HepG2 (cell line): ENCODE data around the gene FAM89B. TPM values are rescaled to one million over a fixed set of nuclear protein-coding genes. Genes with fewer than 3 reads are reported as not detected.

Source experiments
- ATAC-seq: fragments of 200-7000 bp; cut with Tn5 transposase; 3 replicates; pipeline ENCODE4 v1.9.1; 2020; ENCODE audit warnings: mild to moderate bottlenecking, moderate library complexity
- BruUV-seq: library from RNA; stranded (reverse); fragments of 400-500 nt; replicated peaks from 2 replicates; lab custom pipeline; 2021; lab: Mats Ljungman, UMichigan
- CTCF ChIA-PET: fragments of 300-600 bp; formaldehyde crosslinking; extraction: SDS; loops from one replicate; lab custom pipeline; 2021; ENCODE audit warnings: low total read pairs, inconsistent platforms, low intra/inter-chr PET ratio; lab: Yijun Ruan, JAX
- POLR2A ChIA-PET: fragments of 350-600 bp; sonication (Branson Sonifier 250); formaldehyde crosslinking; loops from one replicate; lab custom pipeline; 2020; ENCODE audit warnings: antibody characterized with exemption, inconsistent platforms; lab: Yijun Ruan, JAX
- DNase-seq: peaks from one replicate; pipeline ENCODE4 v3.0.0-alpha.2; 2015; ENCODE audit warnings: low spot score
- FAIRE-seq: peaks from 3 replicates; lab custom pipeline; 2011; peaks lifted over from hg19 to GRCh38; lab: Jason Lieb, UNC
- H2AFZ ChIP-seq: one replicate; pipeline ENCODE4 v1.6.1; 2011; ENCODE audit warnings: low read length, inconsistent platforms
- H3K27ac ChIP-seq: fragments of 300-600 bp; 3 replicates; pipeline ENCODE4 v1.8.0; 2011; ENCODE audit warnings: mixed run types, mild to moderate bottlenecking, mixed read lengths, low read length, inconsistent platforms; ENCODE audit not compliant: insufficient read depth; ENCODE audit errors: extremely low read length
- H3K27me3 ChIP-seq, 2 experiments: fragments of 200-600 bp in 1 of 2; 2 replicates in 1 of 2; 3 replicates in 1 of 2; pipeline versions ENCODE4 v1.6.0 to v1.8.0; 2011; ENCODE audit warnings: low read length in 2 of 2, mild to moderate bottlenecking in 2 of 2, moderate library complexity in 2 of 2, inconsistent platforms in 1 of 2; ENCODE audit not compliant: insufficient read depth in 2 of 2, control insufficient read depth in 1 of 2
- H3K36me3 ChIP-seq, 2 experiments: fragments of 200-600 bp in 1 of 2; replicated peaks in 1 of 2; 2 replicates in 1 of 2; 3 replicates in 1 of 2; pipeline versions ENCODE4 v1.5.1 to v1.8.0; 2011; ENCODE audit warnings: low read length in 2 of 2, inconsistent platforms in 1 of 2; ENCODE audit not compliant: insufficient read depth in 2 of 2, control insufficient read depth in 1 of 2
- H3K4me1 ChIP-seq: 2 replicates; pipeline ENCODE4 v1.5.1; 2012; ENCODE audit warnings: low read length, inconsistent platforms; ENCODE audit not compliant: insufficient read depth
- H3K4me2 ChIP-seq: 2 replicates; pipeline ENCODE4 v1.6.0; 2011; ENCODE audit warnings: low read depth, low read length, inconsistent platforms
- H3K4me3 ChIP-seq, 3 experiments: fragments of 200-600 bp in 1 of 3; sonication (generic), shearing (Covaris generic) in 1 of 3; replicated peaks in 1 of 3; 2 replicates each; pipeline ENCODE4 v1.5.1; 2011 to 2016; ENCODE audit warnings: low read length in 3 of 3, inconsistent platforms in 2 of 3, low read depth in 2 of 3, mild to moderate bottlenecking in 2 of 3, control low read depth in 1 of 3, mixed read lengths in 1 of 3; ENCODE audit not compliant: insufficient read depth in 1 of 3
- H3K79me2 ChIP-seq: one replicate; pipeline ENCODE4 v1.6.1; 2011; ENCODE audit warnings: low read length, inconsistent platforms; ENCODE audit not compliant: insufficient read depth
- H3K9ac ChIP-seq: 2 replicates; pipeline ENCODE4 v1.6.0; 2011; ENCODE audit warnings: mild to moderate bottlenecking, low read depth, low read length, inconsistent platforms; ENCODE audit not compliant: insufficient read depth
- H3K9me3 ChIP-seq: 2 replicates; pipeline ENCODE4 v1.5.1; 2012; ENCODE audit warnings: mild to moderate bottlenecking, low read length
- H4K20me1 ChIP-seq: 2 replicates; pipeline ENCODE4 v1.6.0; 2011; ENCODE audit warnings: inconsistent platforms, mild to moderate bottlenecking, low read length, moderate library complexity; ENCODE audit not compliant: insufficient read depth
- AGO2 ChIP-seq: fragments of 200-400 bp; formaldehyde crosslinking; optimal IDR thresholded peaks from 2 replicates; pipeline ENCODE3; 2017; ENCODE audit warnings: mild to moderate bottlenecking, low read depth, low read length, moderate library complexity
- HDAC2 ChIP-seq: sonication (generic); formaldehyde crosslinking; IDR thresholded peaks from 2 replicates; pipeline ENCODE4 v1.4.0; 2020; ENCODE audit warnings: missing genetic modification reagents
- MEIS1 ChIP-seq: sonication (generic); formaldehyde crosslinking; IDR thresholded peaks from 2 replicates; pipeline ENCODE4 v1.9.0; 2021; ENCODE audit warnings: mild to moderate bottlenecking, missing genetic modification reagents, moderate library complexity, borderline replicate concordance
- RBFOX2 ChIP-seq: fragments of 200-400 bp; formaldehyde crosslinking; IDR thresholded peaks from 2 replicates; pipeline ENCODE4 v1.6.1; 2017; ENCODE audit warnings: low read depth, mild to moderate bottlenecking, low read length
- THAP11 ChIP-seq: IDR thresholded peaks from 2 replicates; pipeline ENCODE4 v1.6.1; 2016; ENCODE audit warnings: missing biosample characterization, missing genetic modification reagents
- ZNF331 ChIP-seq: sonication (generic); formaldehyde crosslinking; IDR thresholded peaks from 2 replicates; pipeline ENCODE4 v1.4.0; 2020; ENCODE audit warnings: missing genetic modification reagents
- WGBS: methylation state at CpG from one replicate; pipeline ENCODE4 v1.1.6; 2017; ENCODE audit warnings: low lambda C conversion rate; 5-methylcytosine and 5-hydroxymethylcytosine counted together
- in situ Hi-C: cut with HindIII; loops from 2 replicates; pipeline ENCODE4 v1.10.0; 2017; ENCODE audit warnings: low pct_unique_long_range_greater_than_20kb; ENCODE audit not compliant: extremely low pct_ligation_motif_present
- intact Hi-C: fragments of 100-400 bp; cut with micrococcal nuclease; formaldehyde crosslinking; loops from one replicate; pipeline ENCODE4 v1.10.0; 2022; ENCODE audit not compliant: unreplicated experiment
- polyA plus RNA-seq, 8 experiments: library from polyadenylated mRNA; depleted of rRNA in 3 of 8; stranded (reverse) in 7 of 8; unstranded in 1 of 8; fragments of >200 nt; fragmentation: Illumina TruSeq in 4 of 8; extraction: Trizol in 4 of 8; gene quantifications; 2 replicates each; pipeline versions ENCODE4 v1.2.1 to v1.2.3, GENCODE V29; 2011 to 2016; ENCODE audit warnings: low read depth in 4 of 8, missing spikeins in 1 of 8, mixed read lengths in 1 of 8; ENCODE audit not compliant: insufficient read depth in 1 of 8
- total RNA-seq, 5 experiments: library from RNA; depleted of rRNA; stranded (reverse); fragments of >200 nt; fragmentation: Illumina TruSeq; extraction: Trizol; gene quantifications; 2 replicates each; pipeline ENCODE4 v1.2.3, GENCODE V29; 2016; ENCODE audit warnings: low read depth in 1 of 5
- TF ChIP-seq, protein P1 (sequence below): sonication (generic); formaldehyde crosslinking; IDR thresholded peaks from 2 replicates; pipeline ENCODE4 v1.5.1; 2020; ENCODE audit warnings: missing genetic modification reagents, mild to moderate bottlenecking, borderline replicate concordance

The FAM89B gene
- total and polyA plus RNA-seq, 2 of the 13 experiments (the other 11 are each of a cell fraction or from before 2014, with no cell fraction given), result 5.7 to 8.0 TPM

DNA sequence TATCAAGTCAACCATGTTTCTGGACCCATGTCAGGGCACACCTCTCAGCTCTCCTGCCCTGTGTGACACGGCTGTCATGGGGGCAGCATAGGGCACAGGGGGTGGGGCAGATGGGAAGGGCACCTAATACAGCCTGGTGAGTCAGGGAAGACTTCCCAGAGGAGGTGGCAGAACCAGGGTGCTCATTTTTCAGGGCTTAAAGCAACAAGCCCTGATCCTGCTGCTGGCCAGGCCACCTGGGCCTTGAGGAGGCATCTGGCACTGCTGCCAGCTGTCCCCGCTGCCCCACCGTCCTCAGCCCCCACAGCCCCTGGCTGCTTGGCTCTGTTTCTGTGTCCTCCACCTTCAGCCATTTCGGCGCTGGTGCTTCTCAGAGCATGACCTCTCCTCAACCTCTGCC is 37.3 kb downstream of the FAM89B start:
- H3K4me2 ChIP-seq, result no peak overlapping the region
- H3K79me2 ChIP-seq, result peaks cover 49% of the 10 kb centered on the region
- H3K27ac ChIP-seq, result no peak overlapping the region
- H3K9me3 ChIP-seq, result no peaks in the 10 kb centered on the region
- BruUV-seq, result no TSS peak
- ChIA-PET CTCF (no interaction called here), POLR2A (interaction anchor here (1.0 to 1.7 kb wide), 5 partner anchors 12 to 53 kb away, joined by 3 to 5 read pairs (median 4); partner anchors contain the start of genes KCNK7, RELA and SIPA1)
- no peak overlapping the region for H3K4me3 ChIP-seq
- no peak overlapping the region for H2AFZ ChIP-seq
- WGBS, result 90% methylated on average over 5 of the region's 5 CpGs
- ATAC-seq, result no peak
- H3K9ac ChIP-seq, result no peak overlapping the region
- H3K36me3 ChIP-seq, result peaks cover 29 to 61% of the 10 kb centered on the region in 2 experiments
- H4K20me1 ChIP-seq, result peaks cover 21% of the 10 kb centered on the region; the same call in 1 of the 2 replicates
- H3K4me1 ChIP-seq, result peaks cover 37% of the 10 kb centered on the region
- DNase-seq, result no peak
- intact Hi-C loops (no loop called here), in situ Hi-C loops (loop anchor here (5.0 kb wide), 1 partner anchor 32 kb away; the partner anchor contains the start of gene EHBP1L1)
- H3K27me3 ChIP-seq, result no peaks in the 10 kb centered on the region; a peak in 1 of 5 replicates
- no peak for FAIRE-seq
- TF ChIP-seq THAP11 (CRISPR knock-in tag) (no peak), MEIS1 (CRISPR knock-in tag) (no peak), AGO2 (peak; percentile 65), RBFOX2 (peak; percentile 60), HDAC2 (CRISPR knock-in tag) (no peak), ZNF331 (CRISPR knock-in tag) (no peak)
- TF ChIP-seq, protein P1, sequence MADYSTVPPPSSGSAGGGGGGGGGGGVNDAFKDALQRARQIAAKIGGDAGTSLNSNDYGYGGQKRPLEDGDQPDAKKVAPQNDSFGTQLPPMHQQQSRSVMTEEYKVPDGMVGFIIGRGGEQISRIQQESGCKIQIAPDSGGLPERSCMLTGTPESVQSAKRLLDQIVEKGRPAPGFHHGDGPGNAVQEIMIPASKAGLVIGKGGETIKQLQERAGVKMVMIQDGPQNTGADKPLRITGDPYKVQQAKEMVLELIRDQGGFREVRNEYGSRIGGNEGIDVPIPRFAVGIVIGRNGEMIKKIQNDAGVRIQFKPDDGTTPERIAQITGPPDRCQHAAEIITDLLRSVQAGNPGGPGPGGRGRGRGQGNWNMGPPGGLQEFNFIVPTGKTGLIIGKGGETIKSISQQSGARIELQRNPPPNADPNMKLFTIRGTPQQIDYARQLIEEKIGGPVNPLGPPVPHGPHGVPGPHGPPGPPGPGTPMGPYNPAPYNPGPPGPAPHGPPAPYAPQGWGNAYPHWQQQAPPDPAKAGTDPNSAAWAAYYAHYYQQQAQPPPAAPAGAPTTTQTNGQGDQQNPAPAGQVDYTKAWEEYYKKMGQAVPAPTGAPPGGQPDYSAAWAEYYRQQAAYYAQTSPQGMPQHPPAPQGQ (CRISPR knock-in tag), result no peak
